ENCODE measurements around the gene DEFB116. TPM values are rescaled to one million over a fixed set of nuclear protein-coding genes. Genes with fewer than 3 reads are reported as not detected.
"Not testable (repeated sequence)": the region's sequence is repeated elsewhere in the genome, so short reads cannot be mapped to it uniquely, and the experiment has no call there.

Gene DEFB116
- polyA plus RNA-seq, 1 of the 3 experiments (the other 2 are of a cell fraction) = not detected

- no peak overlapping the region for H3K4me2 ChIP-seq
- no peaks in the 10 kb centered on the region for H3K27me3 ChIP-seq (ENCODE audit: insufficient read depth)
- no peaks in the 10 kb centered on the region for H3K79me2 ChIP-seq (ENCODE audit: insufficient read depth)
- TF ChIP-seq USF1 (IDR thresholded peaks at IDR 0.05; ENCODE audit: borderline replicate concordance, low read depth) = no peak
- no peak for TF ChIP-seq NRF1 (IDR thresholded peaks at IDR 0.05; ENCODE audit: low read depth, low read length)
- no peak for TF ChIP-seq POLR2AphosphoS5 (IDR thresholded peaks at IDR 0.05; ENCODE audit: low read depth, low read length)
- no peak for TF ChIP-seq RAD21 (IDR thresholded peaks at IDR 0.05; ENCODE audit: low read length)
- no peak for TF ChIP-seq MAX (IDR thresholded peaks at IDR 0.05; ENCODE audit: low read depth)
- TF ChIP-seq JUND (IDR thresholded peaks at IDR 0.05) = no peak
- TF ChIP-seq PBX3 (IDR thresholded peaks at IDR 0.05) = no peak
- TF ChIP-seq ELF1 (IDR thresholded peaks at IDR 0.05) = no peak
- TF ChIP-seq SIN3A (IDR thresholded peaks at IDR 0.05; ENCODE audit: borderline replicate concordance, low read depth, low read length) = no peak
- TF ChIP-seq FOSL2 (IDR thresholded peaks at IDR 0.05; ENCODE audit: borderline replicate concordance, low read depth) = no peak
- no peak for TF ChIP-seq SMC3 (IDR thresholded peaks at IDR 0.05; ENCODE audit: low read depth, low read length)
- TF ChIP-seq YY1 (IDR thresholded peaks at IDR 0.05; ENCODE audit: low read depth) = no peak
- no peak for TF ChIP-seq CHD2 (IDR thresholded peaks at IDR 0.05; ENCODE audit: low read length, partially characterized antibody)
- TF ChIP-seq TAF1 (IDR thresholded peaks at IDR 0.05; ENCODE audit: borderline replicate concordance, low read depth, low read length) = no peak
- no peak for TF ChIP-seq EP300 (IDR thresholded peaks at IDR 0.05; ENCODE audit: borderline replicate concordance in 1 of 2, low read depth in 1 of 2, low read length in 1 of 2)
- TF ChIP-seq TCF12 (IDR thresholded peaks at IDR 0.05) = no peak
- H3K36me3 ChIP-seq (replicated peaks in 1 of 2; ENCODE audit: control insufficient read depth in 1 of 2, insufficient read depth in 2 of 2, low read length in 1 of 2) = no peaks in the 10 kb centered on the region
- H3F3A ChIP-seq (replicated peaks; ENCODE audit: insufficient read depth) = no peaks in the 10 kb centered on the region
- H2AFZ ChIP-seq (ENCODE audit: low read depth) = no peak overlapping the region
- H3K9me2 ChIP-seq = no peaks in the 10 kb centered on the region
- H3K9me3 ChIP-seq = no peaks in the 10 kb centered on the region
- CTCF ChIA-PET = no interaction called here
- no peak overlapping the region for H3K4me3 ChIP-seq (ENCODE audit: low read depth in 2 of 2, low read length in 1 of 2)
- H3K27ac ChIP-seq (ENCODE audit: low read depth in 2 of 2, low read length in 1 of 2) = no peak overlapping the region
- no peak for DNase-seq
- H3K9ac ChIP-seq = no peak overlapping the region
- no peaks in the 10 kb centered on the region for H3K4me1 ChIP-seq (ENCODE audit: control insufficient read depth in 1 of 2, insufficient read depth in 2 of 2, low read depth in 1 of 2, low read length in 1 of 2)
- no peaks in the 10 kb centered on the region for H4K20me1 ChIP-seq (ENCODE audit: insufficient read depth)
- POLR2A ChIA-PET = no interaction called here
Observed at GRCh38 chr20:31330893-31331292, 22.5 kb upstream of the DEFB116 start.

- Histone ChIP-seq H3K79me2 (ENCODE audit: insufficient read depth) (no peaks in the 10 kb centered on the region), H3K9me3 (no peaks in the 10 kb centered on the region), H3K9ac (no peak overlapping the region), H2AFZ (ENCODE audit: low read depth) (no peak overlapping the region), H3F3A (replicated peaks; ENCODE audit: insufficient read depth) (no peaks in the 10 kb centered on the region), H3K4me2 (no peak overlapping the region), H3K4me1 (ENCODE audit: control insufficient read depth in 1 of 2, insufficient read depth in 2 of 2, low read depth in 1 of 2, low read length in 1 of 2) (no peaks in the 10 kb centered on the region), H3K9me2 (no peaks in the 10 kb centered on the region), H4K20me1 (ENCODE audit: insufficient read depth) (no peaks in the 10 kb centered on the region), H3K27ac (ENCODE audit: low read depth in 2 of 2, low read length in 1 of 2) (no peak overlapping the region), H3K4me3 (ENCODE audit: low read depth in 2 of 2, low read length in 1 of 2) (no peak overlapping the region), H3K36me3 (replicated peaks in 1 of 2; ENCODE audit: control insufficient read depth in 1 of 2, insufficient read depth in 2 of 2, low read length in 1 of 2) (no peaks in the 10 kb centered on the region), H3K27me3 (ENCODE audit: insufficient read depth) (no peaks in the 10 kb centered on the region)
- DNase-seq = no peak
- WGBS (ENCODE audit: low lambda C conversion rate) = 2% methylated on average over 3 of the region's 3 CpGs
- no peak for TF ChIP-seq FOSL2 (IDR thresholded peaks at IDR 0.05; ENCODE audit: borderline replicate concordance, low read depth)
- no peak for TF ChIP-seq TCF12 (IDR thresholded peaks at IDR 0.05)
- TF ChIP-seq ELF1 (IDR thresholded peaks at IDR 0.05) = no peak
- ChIA-PET CTCF (no interaction called here), POLR2A (no interaction called here)
Observed at GRCh38 chr20:31322504-31322903, 14.1 kb upstream of the DEFB116 start.

GRCh38 chr20:31284964-31285363 is 23.4 kb downstream of the DEFB116 start:
- H3K4me2 ChIP-seq; H3K27me3 ChIP-seq (ENCODE audit: insufficient read depth); DNase-seq; POLR2A ChIA-PET; H4K20me1 ChIP-seq (ENCODE audit: insufficient read depth); H3K9ac ChIP-seq; H3K27ac ChIP-seq (ENCODE audit: low read depth in 2 of 2, low read length in 1 of 2); H3F3A ChIP-seq (replicated peaks; ENCODE audit: insufficient read depth); H3K79me2 ChIP-seq (ENCODE audit: insufficient read depth); H2AFZ ChIP-seq (ENCODE audit: low read depth); H3K36me3 ChIP-seq (replicated peaks in 1 of 2; ENCODE audit: control insufficient read depth in 1 of 2, insufficient read depth in 2 of 2, low read length in 1 of 2); H3K9me2 ChIP-seq; H3K4me3 ChIP-seq (ENCODE audit: low read depth in 2 of 2, low read length in 1 of 2); H3K4me1 ChIP-seq (ENCODE audit: control insufficient read depth in 1 of 2, insufficient read depth in 2 of 2, low read depth in 1 of 2, low read length in 1 of 2); H3K9me3 ChIP-seq: not testable (repeated sequence)
- 6% methylated on average over 6 of the region's 7 CpGs for WGBS (ENCODE audit: low lambda C conversion rate)
- CTCF ChIA-PET = interaction anchor here (1.9 kb wide), 1 partner anchor 25 kb away, joined by 6 read pairs; no protein-coding TSS in a partner anchor
